Fibroblast of lung (primary cell): ENCODE measurements around the gene CTU1. TPM values are rescaled to one million over a fixed set of nuclear protein-coding genes. Genes with fewer than 3 reads are reported as not detected.

Experiments
- DNase-seq, 2 donors: peaks; one replicate each; pipeline versions ENCODE4 v3.0.0 to v3.0.0-alpha.2; 2010; ENCODE audit warnings: low read depth in 2 of 2
- H2AFZ ChIP-seq: 2 replicates; pipeline ENCODE4 v1.5.1; 2012; ENCODE audit warnings: low read length, control low read depth, inconsistent platforms
- H3K27ac ChIP-seq: 2 replicates; pipeline ENCODE4 v1.5.1; 2011; ENCODE audit warnings: low read length, control low read depth; ENCODE audit not compliant: insufficient read depth
- H3K27me3 ChIP-seq: 2 replicates; pipeline ENCODE4 v1.5.1; 2011; ENCODE audit warnings: mild to moderate bottlenecking, low read length; ENCODE audit not compliant: control insufficient read depth, insufficient read depth
- H3K36me3 ChIP-seq: 2 replicates; pipeline ENCODE4 v1.5.1; 2011; ENCODE audit warnings: low read length; ENCODE audit not compliant: control insufficient read depth, insufficient read depth
- H3K4me1 ChIP-seq: 2 replicates; pipeline ENCODE4 v1.5.1; 2011; ENCODE audit warnings: low read length; ENCODE audit not compliant: control insufficient read depth, insufficient read depth; ENCODE audit errors: extremely low read depth
- H3K4me2 ChIP-seq: 2 replicates; pipeline ENCODE4 v1.5.1; 2011; ENCODE audit warnings: low read length, control low read depth; ENCODE audit not compliant: insufficient read depth; ENCODE audit errors: extremely low read depth
- H3K4me3 ChIP-seq, 4 experiments: fragments of 200-600 bp in 1 of 4; sonication (generic) in 1 of 4; replicated peaks in 1 of 4; 2 replicates each; pipeline ENCODE4 v1.5.1; 2011 to 2016; ENCODE audit warnings: low read length in 4 of 4, low read depth in 3 of 4, mild to moderate bottlenecking in 3 of 4, control low read depth in 2 of 4, inconsistent platforms in 1 of 4, mixed read lengths in 1 of 4; ENCODE audit not compliant: insufficient read depth in 1 of 4; ENCODE audit errors: control extremely low read depth in 1 of 4
- H3K79me2 ChIP-seq: 2 replicates; pipeline ENCODE4 v1.5.1; 2012; ENCODE audit warnings: mild to moderate bottlenecking, low read length, inconsistent platforms; ENCODE audit not compliant: control insufficient read depth, insufficient read depth
- H3K9ac ChIP-seq: 2 replicates; pipeline ENCODE4 v1.5.1; 2011; ENCODE audit warnings: mild to moderate bottlenecking, low read length, control low read depth; ENCODE audit not compliant: insufficient read depth
- H3K9me3 ChIP-seq: 2 replicates; pipeline ENCODE4 v1.5.1; 2012; ENCODE audit warnings: low read depth, low read length; ENCODE audit not compliant: control insufficient read depth, insufficient read depth
- H4K20me1 ChIP-seq: 2 replicates; pipeline ENCODE4 v1.5.1; 2011; ENCODE audit warnings: low read length; ENCODE audit not compliant: control insufficient read depth, insufficient read depth; ENCODE audit errors: extremely low read depth
- CTCF ChIP-seq, 2 donors: IDR thresholded peaks in 1 of 2; conservative IDR thresholded peaks in 1 of 2; 1 replicate in 1 of 2; 2 replicates in 1 of 2; pipeline ENCODE4 v1.5.1; 2011 to 2012; ENCODE audit warnings: low read length in 2 of 2, control low read depth in 1 of 2, inconsistent platforms in 1 of 2, low read depth in 1 of 2, mild to moderate bottlenecking in 1 of 2
- EZH2 ChIP-seq: IDR thresholded peaks from 2 replicates; pipeline ENCODE4 v1.5.1; 2012; ENCODE audit warnings: low read length, control low read depth, mild to moderate bottlenecking; ENCODE audit errors: missing control alignments
- polyA plus RNA-seq, 2 donors: library from polyadenylated mRNA; depleted of rRNA in 1 of 2; stranded (reverse) in 1 of 2; unstranded in 1 of 2; fragments of >200 nt; gene quantifications; 2 replicates each; pipeline ENCODE4 v1.2.1, GENCODE V29; 2011 to 2012; ENCODE audit warnings: missing spikeins in 1 of 2
- total RNA-seq: library from RNA; depleted of rRNA; stranded (reverse); fragments of >200 nt; gene quantifications from 2 replicates; pipeline ENCODE4 v1.2.1, GENCODE V29; 2014

The CTU1 gene
- total and polyA plus RNA-seq, 2 donors (not counting 1 experiment from before 2014, with no cell fraction given), result 1.2 to 8.1 TPM

- Histone ChIP-seq H3K4me2 (no peak overlapping the region), H3K79me2 (no peaks in the 10 kb centered on the region), H4K20me1 (no peaks in the 10 kb centered on the region), H3K9ac (no peak overlapping the region), H3K4me1 (no peaks in the 10 kb centered on the region), H3K4me3 (no peak overlapping the region), H3K36me3 (no peaks in the 10 kb centered on the region), H2AFZ (no peak overlapping the region), H3K27ac (no peak overlapping the region), H3K27me3 (no peaks in the 10 kb centered on the region), H3K9me3 (no peaks in the 10 kb centered on the region)
- no peak for DNase-seq
- TF ChIP-seq EZH2 (no peak), CTCF (conservative IDR thresholded peaks at IDR 0.05 in 1 of 2, IDR thresholded peaks at IDR 0.05 in 1 of 2; ENCODE audit: low read depth in 1 of 2, low read length in 2 of 2) (no peak)
These were observed 18.8 kb upstream of the CTU1 start for GRCh38 chr19:51127032-51127431.

DNA sequence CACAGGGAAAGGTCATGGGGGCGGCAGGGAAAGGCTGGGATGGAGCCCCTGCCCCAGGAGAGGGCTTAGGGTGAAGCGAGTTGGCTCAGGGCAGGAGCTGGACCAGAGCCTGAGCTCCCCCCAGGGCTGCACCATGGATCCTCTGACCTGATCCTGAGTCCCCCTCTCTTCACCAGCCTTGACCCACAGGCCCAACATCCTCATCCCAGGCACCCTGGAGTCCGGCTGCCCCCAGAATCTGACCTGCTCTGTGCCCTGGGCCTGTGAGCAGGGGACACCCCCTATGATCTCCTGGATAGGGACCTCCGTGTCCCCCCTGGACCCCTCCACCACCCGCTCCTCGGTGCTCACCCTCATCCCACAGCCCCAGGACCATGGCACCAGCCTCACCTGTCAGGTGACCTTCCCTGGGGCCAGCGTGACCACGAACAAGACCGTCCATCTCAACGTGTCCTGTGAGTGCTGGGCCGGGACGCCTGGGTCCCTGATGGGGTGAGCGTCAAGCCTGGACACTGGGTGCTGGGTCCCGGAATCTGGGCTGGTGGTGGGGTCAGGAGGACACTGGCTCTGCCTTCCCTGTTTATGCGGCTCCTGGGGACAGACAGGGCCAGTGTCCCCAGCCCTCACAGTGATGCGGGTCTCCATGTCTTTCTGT, 17.3 kb upstream of the CTU1 start:
- Histone ChIP-seq H2AFZ (no peak overlapping the region), H3K36me3 (no peaks in the 10 kb centered on the region), H3K9me3 (no peaks in the 10 kb centered on the region), H3K4me1 (no peaks in the 10 kb centered on the region), H3K27me3 (no peaks in the 10 kb centered on the region), H3K27ac (no peak overlapping the region), H3K79me2 (no peaks in the 10 kb centered on the region), H4K20me1 (no peaks in the 10 kb centered on the region), H3K4me3 (no peak overlapping the region), H3K9ac (no peak overlapping the region), H3K4me2 (no peak overlapping the region)
- no peak for DNase-seq
- no peak for TF ChIP-seq EZH2
- no peak for TF ChIP-seq CTCF (conservative IDR thresholded peaks at IDR 0.05 in 1 of 2, IDR thresholded peaks at IDR 0.05 in 1 of 2; ENCODE audit: low read depth in 1 of 2, low read length in 2 of 2)

DNA sequence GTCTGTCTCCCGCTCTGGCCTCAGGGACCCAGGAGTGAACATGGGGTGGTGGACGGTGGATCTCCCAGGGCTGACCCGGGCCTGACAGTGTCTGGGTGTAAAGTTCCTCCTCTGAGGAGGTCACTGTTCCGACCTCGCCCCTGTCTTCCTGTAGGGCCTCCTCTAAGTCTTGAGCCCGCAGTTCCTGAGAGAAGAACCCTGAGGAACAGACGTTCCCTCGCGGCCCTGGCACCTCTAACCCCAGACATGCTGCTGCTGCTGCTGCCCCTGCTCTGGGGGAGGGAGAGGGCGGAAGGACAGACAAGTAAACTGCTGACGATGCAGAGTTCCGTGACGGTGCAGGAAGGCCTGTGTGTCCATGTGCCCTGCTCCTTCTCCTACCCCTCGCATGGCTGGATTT, 16.5 kb upstream of the CTU1 start, which contains the start of gene SIGLEC9:
Gene SIGLEC9 (plus strand): TSS at position 178 of the 400 bp plus-strand sequence. CDS start 69 bp downstream, at position 247.
- no peaks in the 10 kb centered on the region for H3K79me2 ChIP-seq
- H3K9me3 ChIP-seq, result no peaks in the 10 kb centered on the region

More for the DNA sequence above, 16.5 kb upstream of the CTU1 start, which contains the start of gene SIGLEC9:
- no peak for TF ChIP-seq CTCF (conservative IDR thresholded peaks at IDR 0.05 in 1 of 2, IDR thresholded peaks at IDR 0.05 in 1 of 2; ENCODE audit: low read depth in 1 of 2, low read length in 2 of 2)
- no peak for TF ChIP-seq EZH2
- H3K9ac ChIP-seq, result no peak within 1 kb of the TSS
- DNase-seq, result no peak
- no peak within 1 kb of the TSS for H3K4me2 ChIP-seq
- H3K4me3 ChIP-seq, result no peak within 1 kb of the TSS
- H3K36me3 ChIP-seq, result no peaks in the 10 kb centered on the region
- no peaks in the 10 kb centered on the region for H3K4me1 ChIP-seq
- H4K20me1 ChIP-seq, result no peaks in the 10 kb centered on the region
- H2AFZ ChIP-seq, result no peak within 1 kb of the TSS
- no peak within 1 kb of the TSS for H3K27ac ChIP-seq
- H3K27me3 ChIP-seq, result no peaks in the 10 kb centered on the region
